ENCODE results near the gene CD300A. TPM values are rescaled to one million over a fixed set of nuclear protein-coding genes. Genes with fewer than 3 reads are reported as not detected.
A peak's percentile ranks its signal among the peaks of the same experiment; 100 is the strongest.

CD300A gene
- total and polyA plus RNA-seq, 12 donors, result 1.6 to 26.6 (median 12.8) TPM

GRCh38 chr17:74451557-74451956 lies 14.9 kb upstream of the CD300A start:
- no peaks in the 10 kb centered on the region for H3K36me3 ChIP-seq (replicated peaks in 1 of 2)
- H3K4me3 ChIP-seq, result no peak overlapping the region
- no peaks in the 10 kb centered on the region for H3K27me3 ChIP-seq
- H3K9me3 ChIP-seq (replicated peaks in 1 of 3), result no peaks in the 10 kb centered on the region
- TF ChIP-seq, protein P1, sequence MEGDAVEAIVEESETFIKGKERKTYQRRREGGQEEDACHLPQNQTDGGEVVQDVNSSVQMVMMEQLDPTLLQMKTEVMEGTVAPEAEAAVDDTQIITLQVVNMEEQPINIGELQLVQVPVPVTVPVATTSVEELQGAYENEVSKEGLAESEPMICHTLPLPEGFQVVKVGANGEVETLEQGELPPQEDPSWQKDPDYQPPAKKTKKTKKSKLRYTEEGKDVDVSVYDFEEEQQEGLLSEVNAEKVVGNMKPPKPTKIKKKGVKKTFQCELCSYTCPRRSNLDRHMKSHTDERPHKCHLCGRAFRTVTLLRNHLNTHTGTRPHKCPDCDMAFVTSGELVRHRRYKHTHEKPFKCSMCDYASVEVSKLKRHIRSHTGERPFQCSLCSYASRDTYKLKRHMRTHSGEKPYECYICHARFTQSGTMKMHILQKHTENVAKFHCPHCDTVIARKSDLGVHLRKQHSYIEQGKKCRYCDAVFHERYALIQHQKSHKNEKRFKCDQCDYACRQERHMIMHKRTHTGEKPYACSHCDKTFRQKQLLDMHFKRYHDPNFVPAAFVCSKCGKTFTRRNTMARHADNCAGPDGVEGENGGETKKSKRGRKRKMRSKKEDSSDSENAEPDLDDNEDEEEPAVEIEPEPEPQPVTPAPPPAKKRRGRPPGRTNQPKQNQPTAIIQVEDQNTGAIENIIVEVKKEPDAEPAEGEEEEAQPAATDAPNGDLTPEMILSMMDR (IDR thresholded peaks at IDR 0.05), result no peak
- no peak for TF ChIP-seq POLR2A (IDR thresholded peaks at IDR 0.05)
- 69 to 89% (median 79%) methylated on average over 5 to 6 of the region's 6 CpGs for WGBS, 4 donors
- peak overlapping the region in 1 of 5 donors; percentile 88 for H3K27ac ChIP-seq
- DNase-seq, result no peak
- peaks cover 12 to 26% of the 10 kb centered on the region in 2 donors for H3K4me1 ChIP-seq (replicated peaks in 1 of 2)
- intact Hi-C loops (cut with DNase I), result no loop called here

- Histone ChIP-seq H3K27me3 (no peaks in the 10 kb centered on the region), H3K9me3 (replicated peaks in 1 of 3) (no peaks in the 10 kb centered on the region), H3K27ac (peak overlapping the region in 3 of 5 donors; percentile 38 to 88 (median 72)), H3K4me1 (replicated peaks in 1 of 2) (peaks cover 12 to 27% of the 10 kb centered on the region in 2 donors), H3K4me3 (no peak overlapping the region), H3K36me3 (replicated peaks in 1 of 2) (no peaks in the 10 kb centered on the region)
- TF ChIP-seq POLR2A (IDR thresholded peaks at IDR 0.05), result no peak
- TF ChIP-seq, protein P1 (IDR thresholded peaks at IDR 0.05), result no peak
- WGBS, 4 donors, result 48 to 71% (median 50%) methylated on average over 10 to 16 of the region's 16 CpGs
- intact Hi-C loops (cut with DNase I), result no loop called here
- peak in 3 of 7 donors; percentile 22 to 66 (median 59) for DNase-seq
These were observed 14.2 kb upstream of the CD300A start for GRCh38 chr17:74452033-74452840.

GRCh38 chr17:74452841-74453661 lies 13.4 kb upstream of the CD300A start:
- 46 to 71% (median 51%) methylated on average over 9 to 22 of the region's 22 CpGs for WGBS, 4 donors
- H3K4me3 ChIP-seq, result peak overlapping the region in 2 of 4 donors; percentile 21 to 36
- peak overlapping the region in 3 of 5 donors; percentile 72 to 88 (median 86) for H3K27ac ChIP-seq
- no peaks in the 10 kb centered on the region for H3K27me3 ChIP-seq
- H3K36me3 ChIP-seq (replicated peaks in 1 of 2), result no peaks in the 10 kb centered on the region
- H3K4me1 ChIP-seq (replicated peaks in 1 of 2), result peaks cover 12 to 29% of the 10 kb centered on the region in 2 donors
- intact Hi-C loops (cut with DNase I), result no loop called here
- no peaks in the 10 kb centered on the region for H3K9me3 ChIP-seq (replicated peaks in 1 of 3)
- DNase-seq, result peak in 3 of 7 donors; percentile 32 to 41 (median 41)
- TF ChIP-seq, protein P1 (IDR thresholded peaks at IDR 0.05), result no peak
- no peak for TF ChIP-seq POLR2A (IDR thresholded peaks at IDR 0.05)

- intact Hi-C loops (cut with DNase I), result no loop called here
These were observed 12.7 kb upstream of the CD300A start for GRCh38 chr17:74453665-74454196.

More at GRCh38 chr17:74453665-74454196, 12.7 kb upstream of the CD300A start:
- Histone ChIP-seq H3K4me3 (peak overlapping the region in 2 of 4 donors; percentile 21 to 36), H3K36me3 (replicated peaks in 1 of 2) (no peaks in the 10 kb centered on the region), H3K27ac (peak overlapping the region in 3 of 5 donors; percentile 72 to 88 (median 86)), H3K9me3 (replicated peaks in 1 of 3) (no peaks in the 10 kb centered on the region), H3K27me3 (no peaks in the 10 kb centered on the region), H3K4me1 (replicated peaks in 1 of 2) (peaks cover 12 to 29% of the 10 kb centered on the region in 2 donors)
- TF ChIP-seq POLR2A (IDR thresholded peaks at IDR 0.05), result no peak
- TF ChIP-seq, protein P1 (IDR thresholded peaks at IDR 0.05), result peak in 1 of 6 experiments; percentile 4
- DNase-seq, result peak in 4 of 7 donors; percentile 25 to 94 (median 64)
- 5 to 15% (median 5%) methylated on average over 11 to 43 of the region's 43 CpGs; no CpG with 5 or more reads in 1 of the 4 donors for WGBS, 4 donors

All from adrenal gland (tissue), 12 donors.